WTC11 (cell line): ENCODE results near the gene NRG3.

Source experiments
- CTCF ChIP-seq: fragments of 200-600 bp; IDR thresholded peaks from 2 replicates; pipeline ENCODE4 v1.8.0; 2022; ENCODE audit warnings: antibody characterized with exemption
- TEAD1 ChIP-seq: sonication (generic); formaldehyde crosslinking; IDR thresholded peaks from 2 replicates; pipeline ENCODE4 v1.8.0; 2022; ENCODE audit warnings: mild to moderate bottlenecking, missing genetic modification reagents

- TF ChIP-seq TEAD1 (CRISPR knock-in tag) = no peak
- TF ChIP-seq CTCF = no peak
Observed at GRCh38 chr10:82075605-82076004, 200.6 kb downstream of the NRG3 start.
